IgD-negative memory B cell (primary cell): Measurements from ENCODE around the gene AWAT2. TPM values are rescaled to one million over a fixed set of nuclear protein-coding genes. Genes with fewer than 3 reads are reported as not detected.

Experiments used
- H3K27ac Mint-ChIP-seq, 3 donors: one replicate each; pipeline ENCODE4 v1.8.0; 2020 to 2022; ENCODE audit warnings: mild to moderate bottlenecking in 3 of 3, mixed read lengths in 3 of 3, moderate library complexity in 1 of 3
- H3K27me3 Mint-ChIP-seq: one replicate; pipeline ENCODE4 v1.8.0; 2021; ENCODE audit warnings: mixed read lengths
- H3K36me3 Mint-ChIP-seq: one replicate; pipeline ENCODE4 v1.8.0; 2020; ENCODE audit warnings: mild to moderate bottlenecking, mixed read lengths
- H3K4me1 Mint-ChIP-seq, 3 donors: one replicate each; pipeline ENCODE4 v1.8.0; 2020 to 2022; ENCODE audit warnings: mixed read lengths in 3 of 3, mild to moderate bottlenecking in 1 of 3
- H3K4me3 Mint-ChIP-seq, 4 donors: one replicate each; pipeline ENCODE4 v1.8.0; 2020 to 2022; ENCODE audit warnings: mild to moderate bottlenecking in 4 of 4, mixed read lengths in 4 of 4, moderate library complexity in 3 of 4
- H3K9me3 Mint-ChIP-seq, 3 donors: one replicate each; pipeline ENCODE4 v1.8.0; 2020 to 2021; ENCODE audit warnings: mixed read lengths in 3 of 3, mild to moderate bottlenecking in 1 of 3
- polyA plus RNA-seq: library from polyadenylated mRNA; unstranded; fragments of 300-500 nt; fragmentation: Illumina TruSeq; gene quantifications from one replicate; pipeline ENCODE4 v1.2.3, GENCODE V29; 2021

The AWAT2 gene
- polyA plus RNA-seq, 1 donor from 2014 or later = not detected

GRCh38 chrX:69993494-69993893, 56.2 kb downstream of the AWAT2 start:
- no peak overlapping the region for H3K27ac Mint-ChIP-seq
- no peaks in the 10 kb centered on the region for H3K9me3 Mint-ChIP-seq
- H3K4me3 Mint-ChIP-seq = no peak overlapping the region
- H3K4me1 Mint-ChIP-seq = no peaks in the 10 kb centered on the region
- H3K27me3 Mint-ChIP-seq = peaks cover 2% of the 10 kb centered on the region
- no peaks in the 10 kb centered on the region for H3K36me3 Mint-ChIP-seq

DNA sequence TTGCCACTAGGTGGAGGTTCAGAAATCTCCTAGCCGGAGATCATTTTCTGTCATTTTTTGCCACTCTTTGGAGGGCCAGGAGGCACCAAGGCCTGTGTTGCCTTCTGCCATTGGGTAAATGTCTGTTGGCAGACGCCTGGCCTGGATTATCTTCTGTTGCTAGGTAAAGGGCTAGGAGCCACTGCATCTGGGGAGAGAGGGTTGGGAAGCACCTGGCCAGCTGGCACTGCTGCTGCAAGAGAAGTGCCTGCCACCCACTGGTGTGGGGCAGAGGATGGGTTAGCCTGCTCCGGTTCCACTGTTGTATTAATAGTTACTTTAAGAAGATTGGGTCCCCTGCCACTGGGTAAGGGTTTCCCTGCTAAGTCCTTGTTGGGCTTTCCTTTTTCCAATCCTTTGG, 58.1 kb downstream of the AWAT2 start:
- Mint-ChIP-seq H3K4me1 (no peaks in the 10 kb centered on the region), H3K9me3 (no peaks in the 10 kb centered on the region), H3K27ac (no peak overlapping the region), H3K27me3 (peaks cover 2% of the 10 kb centered on the region), H3K4me3 (no peak overlapping the region), H3K36me3 (peaks cover 2% of the 10 kb centered on the region)

Other genes starting within 250 kb of the AWAT2 start
- not detected for gene OTUD6A, start 12.5 kb upstream of the AWAT2 start, polyA plus RNA-seq
- 47.5 TPM for gene IGBP1, start 83.5 kb upstream of the AWAT2 start, polyA plus RNA-seq
- not detected for gene DGAT2L6, start 127.5 kb upstream of the AWAT2 start, polyA plus RNA-seq
- gene AWAT1, start 184.7 kb upstream of the AWAT2 start, polyA plus RNA-seq = not detected
- gene P2RY4, start 210.3 kb upstream of the AWAT2 start, polyA plus RNA-seq = not detected
- gene ARR3, start 218.4 kb upstream of the AWAT2 start, polyA plus RNA-seq = not detected
- not detected for gene RAB41, start 232.2 kb upstream of the AWAT2 start, polyA plus RNA-seq
- gene PDZD11, start 240.0 kb upstream of the AWAT2 start, polyA plus RNA-seq = 24.0 TPM
- not detected for gene KIF4A, start 240.2 kb upstream of the AWAT2 start, polyA plus RNA-seq